RWPE1 (cell line): ENCODE results near the gene CHADL.
"Not testable (repeated sequence)": the region's sequence is repeated elsewhere in the genome, so short reads cannot be mapped to it uniquely, and the experiment has no call there.

Experiments
- CTCF ChIA-PET: fragments of 350-600 bp; sonication (Branson Sonifier 250); formaldehyde crosslinking; extraction: SDS; loops from one replicate; lab custom pipeline; 2021; lab: Yijun Ruan, JAX
- POLR2A ChIA-PET: fragments of 400-600 bp; formaldehyde crosslinking; extraction: SDS; loops from one replicate; lab custom pipeline; 2020; ENCODE audit warnings: antibody characterized with exemption; ENCODE audit not compliant: low non-redundant PET; lab: Yijun Ruan, JAX
- DNase-seq: peaks from one replicate; pipeline ENCODE4 v3.0.0; 2012; ENCODE audit warnings: low spot score
- H3K27ac ChIP-seq: fragments of 450-650 bp; 2 replicates; pipeline ENCODE4 v1.5.1; 2017
- CTCF ChIP-seq: fragments of 450-650 bp; conservative IDR thresholded peaks from 2 replicates; pipeline ENCODE4 v1.5.1; 2017; ENCODE audit warnings: low read depth, mild to moderate bottlenecking

The CHADL gene

DNA sequence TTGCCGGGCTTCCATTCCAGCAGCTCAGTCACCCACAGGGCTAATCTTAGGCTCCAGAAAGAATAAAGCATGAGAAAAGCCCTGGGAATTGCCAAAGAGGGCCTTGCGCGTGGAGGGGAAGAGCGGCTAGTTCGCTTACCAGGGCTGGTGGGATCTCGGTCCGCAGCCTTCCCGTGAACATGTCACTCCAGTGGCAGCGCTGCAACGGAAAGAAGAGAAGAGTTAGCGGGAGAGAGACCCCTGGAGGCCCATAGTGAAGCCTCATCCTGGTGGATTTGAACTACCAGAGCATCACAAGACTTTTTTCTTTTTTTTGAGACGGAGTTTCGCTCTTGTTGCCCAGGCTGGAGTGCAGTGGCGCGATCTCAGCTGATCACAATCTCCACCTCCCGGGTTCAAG lies 27.2 kb upstream of the CHADL start:
- DNase-seq = no peak
- ChIA-PET POLR2A (no interaction called here), CTCF (no interaction called here)
- H3K27ac ChIP-seq = peak overlapping the region; percentile 39
- no peak for TF ChIP-seq CTCF

- peak overlapping the region; percentile 42; the same call in 1 of the 2 replicates for H3K27ac ChIP-seq
- DNase-seq = no peak
- POLR2A ChIA-PET = no interaction called here
- CTCF ChIA-PET = interaction anchor here (0.5 to 0.7 kb wide), 2 partner anchors 22 to 327 kb away, joined by 3 to 4 read pairs; no protein-coding TSS in a partner anchor
- no peak for TF ChIP-seq CTCF
Measured at GRCh38 chr22:41264408-41264941, 23.7 kb upstream of the CHADL start.

DNA sequence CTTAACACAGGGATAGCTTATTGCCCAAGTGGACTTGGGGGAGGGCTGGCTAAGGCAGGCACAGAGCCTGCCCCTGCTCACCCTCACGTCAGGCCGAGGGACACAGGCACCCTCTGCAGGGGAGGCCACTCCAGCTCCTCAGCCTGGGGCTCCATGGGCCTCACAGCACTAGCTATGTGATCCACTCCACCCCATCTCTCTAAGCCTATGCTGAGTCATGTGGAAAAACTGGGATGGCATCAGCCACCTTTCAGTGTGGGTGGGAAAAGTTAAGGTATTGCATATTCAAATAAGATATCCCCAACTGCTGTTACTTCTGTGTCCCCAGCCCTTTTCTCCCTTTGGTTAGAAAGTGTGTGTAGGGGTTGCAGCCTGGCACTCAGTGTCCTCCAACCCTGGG lies 23.0 kb upstream of the CHADL start:
- no peak for DNase-seq
- ChIA-PET POLR2A (no interaction called here), CTCF (no interaction called here)
- peak overlapping the region; percentile 42 for H3K27ac ChIP-seq
- no peak for TF ChIP-seq CTCF

- no peak for TF ChIP-seq CTCF
- POLR2A ChIA-PET = no interaction called here
- peak overlapping the region; percentile 29 for H3K27ac ChIP-seq
- CTCF ChIA-PET = no interaction called here
- DNase-seq = no peak
Measured at GRCh38 chr22:41262250-41262765, 21.6 kb upstream of the CHADL start.

GRCh38 chr22:41261541-41262249 lies 21.0 kb upstream of the CHADL start:
- peak overlapping the region; percentile 29 for H3K27ac ChIP-seq
- no peak for DNase-seq
- TF ChIP-seq CTCF = no peak
- POLR2A ChIA-PET = no interaction called here
- CTCF ChIA-PET = no interaction called here

GRCh38 chr22:41260871-41261270 lies 20.1 kb upstream of the CHADL start:
- ChIA-PET CTCF (no interaction called here), POLR2A (no interaction called here)
- no peak for DNase-seq
- H3K27ac ChIP-seq = peak overlapping the region; percentile 29
- TF ChIP-seq CTCF = no peak

- H3K27ac ChIP-seq, DNase-seq, CTCF ChIA-PET: not testable (repeated sequence)
- POLR2A ChIA-PET = interaction anchor here (0.7 kb wide), 1 partner anchor 11 kb away, joined by 4 read pairs; no protein-coding TSS in a partner anchor
Measured at GRCh38 chr22:41259756-41260155, 19.0 kb upstream of the CHADL start.
